LHCN-M2 (cell line): ENCODE measurements around the gene ADGRB3. TPM values are rescaled to one million over a fixed set of nuclear protein-coding genes. Genes with fewer than 3 reads are reported as not detected.

Source experiments
- DNase-seq: peaks from one replicate; pipeline ENCODE4 v3.0.0-alpha.2; 2012; ENCODE audit warnings: low read depth
- total RNA-seq: library from RNA; depleted of rRNA; stranded (reverse); fragments of >200 nt; gene quantifications from 2 replicates; pipeline ENCODE4 v1.2.3, GENCODE V29; 2014

Gene ADGRB3
- total RNA-seq, 1 experiment from 2014 or later: not detected

- no peak for DNase-seq
Measured at GRCh38 chr6:68701159-68701558, 66.1 kb downstream of the ADGRB3 start.

DNA sequence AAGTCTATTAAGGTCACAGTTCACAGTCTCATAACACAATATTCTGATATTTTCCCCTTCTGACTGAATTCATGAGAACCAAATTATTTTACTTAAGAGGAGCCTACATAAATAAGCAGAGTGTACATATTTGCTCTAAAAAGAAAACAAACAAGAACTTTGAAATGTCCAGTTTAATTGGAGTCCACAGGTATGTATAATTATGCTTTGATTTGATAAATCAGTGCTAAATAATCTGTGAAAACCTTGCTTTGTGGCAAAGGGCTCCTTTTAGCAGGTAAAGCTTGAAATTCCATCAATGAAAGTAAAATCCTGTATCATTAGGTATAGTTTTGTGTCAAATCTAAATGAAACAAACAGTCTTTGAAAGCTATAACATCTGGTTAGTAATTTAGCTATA, 69.4 kb downstream of the ADGRB3 start:
- no peak for DNase-seq

GRCh38 chr6:68709091-68709490, 74.0 kb downstream of the ADGRB3 start:
- no peak for DNase-seq

DNA sequence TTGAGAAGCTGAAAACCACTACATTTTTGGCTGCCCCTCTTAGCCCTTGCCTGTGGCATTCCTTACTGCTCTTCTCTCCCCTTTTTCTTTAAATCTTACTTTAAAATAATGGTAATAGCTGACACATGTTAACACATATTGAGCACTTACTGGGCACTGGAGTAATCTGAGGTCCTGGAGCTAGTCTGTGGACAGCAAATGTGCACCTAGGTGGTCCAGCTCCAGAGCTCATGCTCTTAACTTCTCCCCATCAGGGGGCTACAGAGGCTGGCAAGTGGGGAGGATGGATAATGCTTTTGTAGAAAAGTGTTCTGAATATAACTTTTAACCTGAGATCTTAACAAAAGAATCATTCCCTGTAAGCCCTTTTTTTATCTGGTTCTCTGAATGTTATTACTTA, 74.8 kb downstream of the ADGRB3 start:
- no peak for DNase-seq

DNA sequence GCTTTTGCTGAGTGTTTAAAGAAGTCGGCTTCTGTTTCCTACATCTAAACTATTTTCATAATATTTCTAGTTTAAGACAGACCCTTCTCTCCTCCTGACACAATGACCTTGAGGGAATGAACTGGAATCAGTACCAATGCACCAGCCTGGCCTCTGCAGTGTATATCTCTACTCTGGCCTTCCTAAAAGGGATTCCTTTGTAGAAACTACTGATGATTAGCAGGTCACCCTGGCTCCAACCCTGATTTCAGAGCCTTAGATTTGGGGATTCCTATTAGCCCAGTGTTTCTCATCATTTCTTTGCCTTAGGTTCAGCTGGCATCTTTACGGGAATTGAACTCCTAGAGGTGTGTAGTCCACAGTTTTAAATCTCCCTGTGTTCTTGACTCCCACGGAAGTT, 75.4 kb downstream of the ADGRB3 start:
- no peak for DNase-seq

- no peak for DNase-seq
Measured at GRCh38 chr6:68710916-68711315, 75.8 kb downstream of the ADGRB3 start.

DNA sequence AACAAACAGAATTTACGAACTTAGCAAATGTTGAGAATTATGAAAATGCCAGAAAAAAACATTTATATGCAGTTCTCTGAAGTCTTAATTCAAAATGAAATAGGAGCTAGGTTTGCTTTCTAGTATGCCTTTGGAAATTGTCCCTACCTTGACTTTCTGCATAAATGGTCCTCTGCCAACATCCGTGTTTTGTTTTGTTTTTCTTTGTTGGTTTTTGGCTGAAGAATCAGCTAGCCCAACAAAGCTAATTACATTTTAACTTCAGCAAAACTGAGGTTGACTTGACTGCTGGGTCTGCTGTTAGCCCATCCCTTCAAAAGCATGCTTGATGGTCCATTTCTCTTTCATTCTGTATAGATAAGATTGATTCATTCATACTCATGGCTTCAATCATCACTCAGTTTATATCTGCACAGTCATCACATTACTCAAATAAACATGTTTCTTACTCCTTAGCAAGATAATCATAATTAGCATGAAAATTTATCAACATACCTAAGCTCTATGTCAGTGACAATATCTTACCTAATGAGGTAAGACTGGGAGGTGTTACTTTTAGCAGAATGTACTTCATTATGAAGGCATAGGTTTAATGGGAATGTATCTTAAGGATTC, 76.4 kb downstream of the ADGRB3 start:
- DNase-seq: no peak

GRCh38 chr6:68716620-68717019, 81.5 kb downstream of the ADGRB3 start:
- DNase-seq: no peak

DNA sequence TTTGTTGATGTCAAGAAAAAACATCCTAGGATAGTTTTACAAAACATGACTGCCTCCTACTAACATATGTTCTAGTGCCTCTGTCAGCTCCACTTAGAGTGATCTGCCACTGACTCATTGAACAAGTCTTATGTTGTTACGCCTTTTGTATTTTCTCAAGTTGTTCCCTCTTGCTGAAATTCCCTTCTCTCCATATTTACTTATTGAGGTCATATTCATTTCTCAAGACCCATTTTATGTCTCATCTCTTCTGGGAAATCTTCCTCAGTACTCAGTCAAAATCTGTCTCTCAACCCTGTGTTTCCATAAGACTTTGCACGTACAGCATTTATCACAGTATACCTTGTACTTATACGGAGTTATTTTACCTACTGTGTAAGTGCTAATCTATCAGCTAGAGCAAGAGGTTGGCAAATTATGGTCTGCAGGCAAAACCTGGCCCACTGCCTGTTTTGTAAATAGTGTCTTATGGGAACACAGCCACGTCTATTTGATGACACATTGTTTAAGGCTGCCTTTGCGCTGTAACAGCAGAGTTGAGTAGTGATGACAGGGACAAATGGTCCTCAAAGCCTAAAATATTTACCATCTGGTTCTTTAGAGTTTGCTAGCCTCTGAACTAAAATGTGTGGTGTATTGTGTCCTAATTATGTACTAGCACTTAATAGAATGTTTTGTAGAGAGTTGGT, 83.4 kb downstream of the ADGRB3 start:
- peak; percentile 25 for DNase-seq

DNA sequence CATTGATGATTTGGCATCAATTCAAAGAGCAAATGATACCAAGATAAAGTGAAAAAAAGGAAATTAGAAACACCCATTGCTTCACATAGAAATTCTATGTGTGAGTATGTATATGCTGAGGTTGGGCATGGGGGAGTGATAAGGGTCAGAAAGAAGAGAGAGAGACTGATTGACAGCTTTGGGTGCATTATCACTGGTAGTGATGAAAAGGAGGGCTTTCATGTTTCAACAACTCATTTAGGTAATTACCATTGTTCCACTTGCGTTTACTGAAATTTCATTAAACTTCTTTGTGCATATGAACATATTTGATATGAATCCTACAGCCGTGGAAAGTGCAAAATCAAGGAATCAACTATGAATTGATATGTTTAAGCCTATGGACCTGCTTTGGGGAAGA, 84.7 kb downstream of the ADGRB3 start:
- no peak for DNase-seq

DNA sequence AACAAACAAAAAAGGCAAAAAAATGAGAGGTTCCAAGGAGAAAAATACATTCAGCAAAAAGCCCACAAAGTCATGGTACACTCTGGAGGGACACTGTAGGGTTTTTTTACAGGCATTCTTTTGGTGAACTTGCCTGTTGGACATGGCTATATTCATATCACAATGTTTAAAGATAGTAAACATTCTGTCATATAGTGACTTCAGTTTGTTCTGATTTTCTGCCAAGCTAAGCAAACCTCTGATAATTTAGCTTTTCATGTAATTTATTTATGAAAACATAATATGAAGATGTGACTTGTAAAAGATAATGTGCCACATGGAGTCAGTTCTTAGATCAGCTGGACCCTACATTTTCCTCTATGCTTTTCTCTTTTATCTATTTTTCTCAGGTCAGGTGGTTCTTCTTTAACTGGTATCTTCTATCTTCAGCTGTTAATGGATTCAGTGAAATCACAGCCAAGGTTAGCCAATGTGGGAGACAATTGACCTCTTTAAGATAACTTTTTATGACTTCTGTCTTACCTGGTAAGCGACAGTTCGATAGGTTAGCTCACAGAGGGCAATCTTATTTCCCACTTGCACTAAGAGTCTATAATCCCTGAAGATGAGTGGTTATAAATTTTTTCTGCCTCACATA, 87.9 kb downstream of the ADGRB3 start:
- DNase-seq: no peak

DNA sequence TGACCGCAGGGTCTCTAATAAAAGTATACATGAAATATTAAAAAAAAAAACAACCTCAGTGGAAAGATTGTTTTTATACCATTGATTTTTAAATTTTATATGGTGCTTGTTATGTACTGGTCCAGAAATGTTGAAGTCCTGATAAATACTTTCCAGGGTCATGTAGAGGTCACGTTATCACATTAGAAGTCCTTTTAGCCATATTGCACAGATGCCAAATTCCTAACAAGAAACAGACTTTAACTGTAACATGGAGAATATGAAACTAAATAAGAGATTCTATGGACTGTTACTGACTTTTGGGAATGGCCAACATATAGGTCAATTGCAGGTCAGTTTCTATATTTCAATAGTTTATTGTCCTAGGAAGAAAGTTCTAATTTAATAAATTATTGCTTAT, 89.0 kb downstream of the ADGRB3 start:
- no peak for DNase-seq

GRCh38 chr6:68726337-68726736, 91.3 kb downstream of the ADGRB3 start:
- DNase-seq: no peak

DNA sequence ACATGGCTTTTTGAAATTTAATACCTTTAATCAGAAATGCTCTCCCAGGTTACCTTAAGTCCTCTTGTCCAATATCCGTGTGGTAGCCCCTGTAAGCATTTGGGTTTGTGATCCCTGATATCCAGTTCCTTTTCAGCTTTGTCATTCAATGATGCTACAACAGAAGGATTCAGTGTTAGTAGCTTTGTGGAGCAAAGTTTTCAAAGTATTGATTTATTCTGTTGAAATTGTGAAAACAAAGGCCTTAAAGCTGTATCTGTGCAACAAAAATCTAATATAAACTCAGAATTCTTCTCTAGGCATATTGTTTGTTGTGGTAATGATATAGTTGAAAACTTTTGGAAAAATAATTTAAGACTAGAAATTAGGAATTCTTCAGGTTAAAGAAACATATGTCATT, 91.9 kb downstream of the ADGRB3 start:
- no peak for DNase-seq

- no peak for DNase-seq
Measured at GRCh38 chr6:68727699-68728098, 92.6 kb downstream of the ADGRB3 start.

GRCh38 chr6:68728159-68728979, 93.3 kb downstream of the ADGRB3 start:
- no peak for DNase-seq

DNA sequence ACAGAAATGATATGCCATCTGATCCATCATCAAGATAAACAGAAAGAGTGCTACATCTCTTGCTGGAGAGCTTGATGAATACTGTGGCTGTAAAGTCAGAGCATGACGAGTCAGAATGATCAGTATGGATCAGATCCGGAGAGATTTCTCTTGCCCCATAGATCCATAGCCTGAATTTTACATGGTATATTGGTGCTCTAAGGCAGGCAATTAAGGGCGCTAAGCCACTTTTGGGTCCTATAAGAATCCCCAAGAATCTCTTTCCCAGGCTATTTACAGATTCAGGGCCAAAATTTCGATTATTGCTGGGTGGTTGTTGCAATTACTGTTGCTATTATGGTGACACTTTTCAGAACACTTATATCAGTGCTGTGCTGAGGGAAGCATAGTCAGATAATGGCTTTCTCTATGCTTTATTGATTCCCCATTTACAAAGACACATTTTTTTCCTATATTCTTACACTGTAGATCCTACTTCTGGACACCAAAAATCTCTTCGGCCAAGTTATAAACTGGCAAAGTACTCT, 94.4 kb downstream of the ADGRB3 start:
- no peak for DNase-seq

- no peak for DNase-seq
Measured at GRCh38 chr6:68730291-68731054, 95.4 kb downstream of the ADGRB3 start.

GRCh38 chr6:68732423-68732822, 97.3 kb downstream of the ADGRB3 start:
- no peak for DNase-seq

- DNase-seq: no peak
Measured at GRCh38 chr6:68735866-68736265, 100.8 kb downstream of the ADGRB3 start.

GRCh38 chr6:68737061-68737460, 102.0 kb downstream of the ADGRB3 start:
- DNase-seq: no peak
